ENCODE data around the gene PABPN1. TPM values are rescaled to one million over a fixed set of nuclear protein-coding genes. Genes with fewer than 3 reads are reported as not detected.

Gene PABPN1
- total RNA-seq, 1 experiment from 2014 or later: 184 TPM

- Histone ChIP-seq H3K27ac (ENCODE audit: low read depth, low read length) (peak within 1 kb of the TSS; percentile 79), H4K20me1 (ENCODE audit: insufficient read depth) (no peaks in the 10 kb centered on the region), H3K27me3 (ENCODE audit: insufficient read depth, low read length) (no peaks in the 10 kb centered on the region), H3K4me1 (ENCODE audit: control insufficient read depth in 1 of 2, insufficient read depth in 2 of 2, low read length in 2 of 2) (peaks cover 19 to 40% of the 10 kb centered on the region in 2 experiments), H3K9me3 (ENCODE audit: control insufficient read depth in 1 of 2, insufficient read depth in 1 of 2, low read depth in 1 of 2, low read length in 2 of 2) (no peaks in the 10 kb centered on the region), H3K9me2 (ENCODE audit: insufficient read depth) (no peaks in the 10 kb centered on the region), H3K4me3 (replicated peaks in 1 of 2; ENCODE audit: low read depth in 1 of 2, low read length in 2 of 2) (peak within 1 kb of the TSS; percentile 76 to 99), H3K79me2 (ENCODE audit: insufficient read depth, low read length) (peaks cover 50% of the 10 kb centered on the region), H3K36me3 (ENCODE audit: control insufficient read depth in 1 of 2, insufficient read depth in 2 of 2, low read length in 2 of 2) (peaks cover 20 to 39% of the 10 kb centered on the region in 2 experiments), H3K4me2 (ENCODE audit: low read length) (peak within 1 kb of the TSS; percentile 92), H3K9ac (ENCODE audit: low read length) (peak within 1 kb of the TSS; percentile 81), H2AFZ (ENCODE audit: low read depth, low read length, poor library complexity, severe bottlenecking) (no peak within 1 kb of the TSS)
- TF ChIP-seq CTCF (IDR thresholded peaks at IDR 0.05 in 2 of 3, conservative IDR thresholded peaks at IDR 0.05 in 1 of 3; ENCODE audit: borderline replicate concordance in 1 of 3, insufficient read depth in 1 of 3, low read depth in 2 of 3, low read length in 2 of 3) (no peak), ZBTB33 (IDR thresholded peaks at IDR 0.05; ENCODE audit: extremely low read depth, insufficient replicate concordance, low read length) (no peak), YY1 (IDR thresholded peaks at IDR 0.05; ENCODE audit: extremely low read depth, insufficient replicate concordance, low read depth, low read length) (peak; percentile 83), POLR2A (IDR thresholded peaks at IDR 0.05; ENCODE audit: borderline replicate concordance, extremely low read depth, insufficient read depth, insufficient read length) (peak; percentile 64), ZFX (IDR thresholded peaks at IDR 0.05) (peak; percentile 89), POLR2AphosphoS5 (IDR thresholded peaks at IDR 0.05; ENCODE audit: low read depth, low read length) (peak; percentile 89), TCF7L2 (IDR thresholded peaks at IDR 0.05; ENCODE audit: borderline replicate concordance, extremely low read depth, insufficient read depth, insufficient read length) (no peak)
- intact Hi-C loops (cut with micrococcal nuclease): loop anchor here (10.0 kb wide), 1 partner anchor 322 kb away; the partner anchor contains the start of gene AJUBA
- ChIA-PET RAD21 (ENCODE audit: low non-redundant PET in 1 of 2, low total read pairs in 2 of 2, uncharacterized antibody in 2 of 2, unreplicated experiment in 2 of 2) (interaction anchor here in 1 of 2 experiments (1.4 kb wide), 1 partner anchor 15 kb away, joined by 8 read pairs; the partner anchor contains the start of gene PABPN1), POLR2A (interaction anchor here (0.6 to 2.4 kb wide), 6 partner anchors 13 to 238 kb away, joined by 3 to 21 read pairs (median 6); partner anchors contain the start of genes ACIN1, C14orf119, HOMEZ and PABPN1), CTCF (interaction anchor here (0.6 to 2.4 kb wide), 4 partner anchors 14 to 726 kb away, joined by 3 to 15 read pairs (median 4); partner anchors contain the start of gene PABPN1)
- TSS peak; percentile 53 for BruUV-seq (replicated peaks)
- peak; percentile 57 for ATAC-seq
- DNase-seq (ENCODE audit: low read depth, low spot score): peak; percentile 76
These were observed 14.7 kb upstream of the PABPN1 start, which contains the start of gene BCL2L2 for GRCh38 chr14:23306412-23307145. TSS of gene BCL2L2 (plus strand) at chr14:23306833. CDS start at chr14:23307768, 935 bp downstream.
